PC-9 (cell line): ENCODE measurements around the gene FBXO24.

Source experiments
- CTCF ChIP-seq: fragments of 200-600 bp; sonication (generic); conservative IDR thresholded peaks from 2 replicates; pipeline ENCODE4 v1.6.1; 2017; ENCODE audit warnings: mixed run types, antibody characterized with exemption, mild to moderate bottlenecking, moderate library complexity
- EZH2 ChIP-seq: fragments of 200-600 bp; sonication (generic); IDR thresholded peaks from 2 replicates; pipeline ENCODE4 v1.8.0; 2017; ENCODE audit warnings: antibody characterized with exemption, low read depth

- TF ChIP-seq CTCF = no peak
- TF ChIP-seq EZH2 = no peak
Measured at GRCh38 chr7:100606313-100606712, 20.2 kb downstream of the FBXO24 start.
